Umbilical cord (tissue), 2 donors: ENCODE results near the gene SERPINB7. TPM values are rescaled to one million over a fixed set of nuclear protein-coding genes. Genes with fewer than 3 reads are reported as not detected.

Experiments
- DNase-seq: peaks from one replicate; pipeline ENCODE4 v3.0.0-alpha.2; 2015; ENCODE audit warnings: low spot score
- total RNA-seq: library from RNA; depleted of rRNA; stranded (reverse); fragments of >200 nt; gene quantifications from one replicate; pipeline ENCODE4 v1.2.3, GENCODE V29; 2014; ENCODE audit warnings: low replicate concordance; ENCODE audit not compliant: insufficient read depth

Gene SERPINB7
- total RNA-seq, 1 donor from 2014 or later: 31.1 TPM

GRCh38 chr18:63844254-63844653 lies 69.0 kb downstream of the SERPINB7 start:
- peak; percentile 51 for DNase-seq

- DNase-seq: peak; percentile 66
Measured at GRCh38 chr18:63848159-63848558, 72.9 kb downstream of the SERPINB7 start.

- no peak for DNase-seq
Measured at GRCh38 chr18:63850020-63850419, 74.8 kb downstream of the SERPINB7 start.

- DNase-seq: no peak
Measured at GRCh38 chr18:63850636-63851035, 75.4 kb downstream of the SERPINB7 start.

Other genes starting within 250 kb of the SERPINB7 start
- gene SERPINB12, start 233.0 kb upstream of the SERPINB7 start, total RNA-seq: 0.96 TPM
- gene SERPINB13, start 188.1 kb upstream of the SERPINB7 start, total RNA-seq: 8.7 TPM
- 4.1 TPM for gene SERPINB4, start 131.2 kb upstream of the SERPINB7 start, total RNA-seq
- gene SERPINB3, start 113.5 kb upstream of the SERPINB7 start, total RNA-seq: 0.96 TPM
- 16.6 TPM for gene SERPINB11, start 72.5 kb upstream of the SERPINB7 start, total RNA-seq
- gene SERPINB2, start 112.3 kb downstream of the SERPINB7 start, total RNA-seq: 39.2 TPM
- 0.96 TPM for gene SERPINB10, start 132.5 kb downstream of the SERPINB7 start, total RNA-seq
- 2.4 TPM for gene HMSD, start 173.9 kb downstream of the SERPINB7 start, total RNA-seq
- 25.3 TPM for gene SERPINB8, start 194.7 kb downstream of the SERPINB7 start, total RNA-seq